ENCODE measurements around the gene TNFSF11.
"Not testable (repeated sequence)": the region's sequence is repeated elsewhere in the genome, so short reads cannot be mapped to it uniquely, and the experiment has no call there.

TNFSF11 gene, protein sequence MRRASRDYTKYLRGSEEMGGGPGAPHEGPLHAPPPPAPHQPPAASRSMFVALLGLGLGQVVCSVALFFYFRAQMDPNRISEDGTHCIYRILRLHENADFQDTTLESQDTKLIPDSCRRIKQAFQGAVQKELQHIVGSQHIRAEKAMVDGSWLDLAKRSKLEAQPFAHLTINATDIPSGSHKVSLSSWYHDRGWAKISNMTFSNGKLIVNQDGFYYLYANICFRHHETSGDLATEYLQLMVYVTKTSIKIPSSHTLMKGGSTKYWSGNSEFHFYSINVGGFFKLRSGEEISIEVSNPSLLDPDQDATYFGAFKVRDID

DNA sequence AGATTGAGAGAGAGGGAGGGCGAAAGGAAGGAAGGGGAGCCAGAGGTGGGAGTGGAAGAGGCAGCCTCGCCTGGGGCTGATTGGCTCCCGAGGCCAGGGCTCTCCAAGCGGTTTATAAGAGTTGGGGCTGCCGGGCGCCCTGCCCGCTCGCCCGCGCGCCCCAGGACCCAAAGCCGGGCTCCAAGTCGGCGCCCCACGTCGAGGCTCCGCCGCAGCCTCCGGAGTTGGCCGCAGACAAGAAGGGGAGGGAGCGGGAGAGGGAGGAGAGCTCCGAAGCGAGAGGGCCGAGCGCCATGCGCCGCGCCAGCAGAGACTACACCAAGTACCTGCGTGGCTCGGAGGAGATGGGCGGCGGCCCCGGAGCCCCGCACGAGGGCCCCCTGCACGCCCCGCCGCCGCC lies at the start of gene TNFSF11:
TNFSF11 (plus strand) TSS at position 142 of the 400 bp plus-strand sequence; CDS start at position 294, 152 bp downstream.
- peak; percentile 68 for DNase-seq

DNA sequence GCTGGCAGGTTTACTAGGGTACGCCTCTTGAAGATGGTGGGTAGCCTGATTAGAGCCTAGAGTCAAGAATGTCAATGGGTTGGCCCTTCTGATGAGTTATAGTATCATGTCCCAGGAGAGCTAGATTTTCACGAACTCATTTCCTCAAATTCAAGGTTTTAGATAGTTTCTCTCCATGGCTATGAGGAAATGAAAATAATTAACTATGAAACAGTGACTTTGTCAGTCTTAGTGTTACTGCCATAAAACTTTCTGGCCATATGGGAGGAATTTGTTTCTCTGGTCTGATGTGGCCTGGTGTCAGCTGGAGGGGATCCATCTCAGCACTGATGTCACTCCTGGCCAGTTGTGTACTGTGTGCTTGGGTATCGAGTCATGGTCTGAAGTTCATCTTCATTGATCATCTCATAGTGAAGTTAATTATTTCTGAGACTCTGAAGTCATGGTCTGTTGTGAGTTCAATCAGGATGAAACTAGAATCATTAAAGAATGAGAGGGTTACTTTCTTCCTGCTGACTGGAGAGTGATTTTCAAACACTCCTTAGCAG lies 49.4 kb upstream of the TNFSF11 start:
- no peak for DNase-seq

DNA sequence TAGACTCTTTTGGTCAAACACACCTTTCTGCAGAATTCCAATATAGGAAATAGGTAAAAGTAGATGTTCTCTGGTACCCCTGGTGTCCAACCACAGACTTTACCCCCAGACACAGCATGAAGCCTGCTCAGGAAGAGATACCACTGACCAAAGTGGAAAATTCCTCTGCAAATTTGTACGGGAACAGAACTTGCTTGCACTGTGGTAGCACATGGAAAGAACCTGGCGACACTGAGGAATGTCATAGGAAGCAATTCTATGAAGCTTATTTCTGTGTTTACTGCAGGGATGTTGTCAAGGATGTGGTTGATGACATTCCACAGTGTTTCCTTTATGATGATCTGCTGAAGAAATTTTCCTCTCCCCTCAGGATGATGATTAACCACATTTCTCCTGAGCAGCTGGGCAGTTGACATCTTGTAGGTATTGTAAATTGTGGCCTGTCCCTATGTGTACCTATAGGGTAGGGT lies 48.9 kb upstream of the TNFSF11 start:
- no peak for DNase-seq

DNA sequence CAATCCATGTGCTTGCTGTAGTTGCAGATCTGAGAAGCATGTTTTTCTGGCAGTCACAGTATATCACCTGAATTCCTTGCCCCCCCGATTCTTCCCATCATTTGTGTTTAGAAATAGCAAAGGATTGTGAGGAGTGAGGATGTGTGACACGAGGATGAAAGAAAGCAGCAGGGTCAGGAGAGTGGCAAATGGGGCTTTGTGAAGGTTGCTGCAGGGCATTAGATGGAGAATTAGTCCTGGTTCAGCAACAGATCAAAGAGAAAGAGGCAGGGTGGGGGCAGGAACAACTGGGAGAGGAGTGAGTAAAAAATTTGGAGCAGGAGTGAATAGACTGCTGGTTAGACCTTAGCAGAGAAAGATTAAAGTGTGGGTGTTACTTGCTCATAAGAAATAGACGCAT lies 47.7 kb upstream of the TNFSF11 start:
- no peak for DNase-seq

DNA sequence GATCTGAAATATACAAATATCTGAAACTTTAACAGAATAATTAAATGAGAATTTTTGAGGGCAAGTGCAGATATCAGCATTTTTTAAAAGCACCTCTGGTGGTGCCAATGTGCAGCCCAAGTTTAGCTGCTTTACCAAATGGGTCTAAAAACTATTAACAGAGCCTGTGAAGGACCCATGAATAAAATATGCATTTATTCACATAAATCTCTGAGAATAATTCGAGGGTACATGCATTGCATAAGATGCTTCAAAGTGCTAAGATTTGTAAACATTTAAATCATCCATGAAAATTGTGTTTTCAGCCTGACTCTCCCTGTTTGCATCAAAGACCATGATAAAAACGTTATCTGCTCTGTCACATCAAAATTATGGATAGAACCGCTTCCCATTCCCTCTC lies 47.1 kb upstream of the TNFSF11 start:
- DNase-seq: no peak

DNA sequence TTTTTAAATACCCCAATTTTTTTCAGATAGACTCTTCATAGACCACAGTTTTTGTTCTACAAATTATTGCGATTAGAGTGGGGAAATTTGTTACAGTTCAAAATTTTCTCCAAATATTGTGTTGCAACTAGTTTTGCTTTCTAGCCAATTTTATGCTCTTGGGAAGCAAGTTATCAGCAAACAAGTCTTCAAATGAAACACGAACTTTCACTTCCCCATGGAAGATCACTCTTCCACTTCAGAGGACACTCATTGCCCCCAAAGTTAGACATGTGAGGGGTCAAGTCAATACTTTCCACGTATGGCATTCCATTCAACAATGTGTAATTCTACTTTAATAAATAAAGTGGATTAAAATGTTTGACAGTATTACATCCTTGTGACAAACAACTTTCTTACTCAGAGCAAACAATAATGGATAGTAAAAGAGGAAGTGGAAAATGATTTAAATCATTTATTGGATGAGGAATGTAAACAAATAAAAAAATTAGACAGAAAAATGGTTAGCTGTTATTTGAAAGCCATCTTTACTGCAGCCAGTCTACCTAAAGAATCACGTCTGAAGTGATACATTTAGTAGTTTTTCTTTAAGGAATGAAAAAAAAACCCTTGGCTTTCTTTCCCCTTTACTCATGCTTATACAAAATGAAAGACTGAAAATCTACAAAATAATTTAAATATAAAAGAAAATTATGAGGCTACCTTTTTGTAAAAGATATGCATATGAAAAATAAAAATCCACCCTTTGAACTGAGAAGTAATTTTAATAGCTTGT lies 41.2 kb upstream of the TNFSF11 start:
- no peak for DNase-seq

DNA sequence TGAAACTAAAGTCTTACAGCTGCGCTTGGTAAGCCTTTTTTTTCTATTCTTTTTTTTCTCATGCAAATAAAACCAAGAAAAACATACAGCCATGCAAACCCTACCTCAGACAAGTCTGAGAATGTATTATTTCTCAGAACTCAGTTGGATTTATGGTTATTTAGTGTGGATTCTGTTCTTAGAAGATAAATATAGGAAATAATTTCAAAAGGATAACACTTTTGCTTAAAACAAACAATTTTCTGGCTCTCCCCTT lies 40.7 kb upstream of the TNFSF11 start:
- no peak for DNase-seq

DNA sequence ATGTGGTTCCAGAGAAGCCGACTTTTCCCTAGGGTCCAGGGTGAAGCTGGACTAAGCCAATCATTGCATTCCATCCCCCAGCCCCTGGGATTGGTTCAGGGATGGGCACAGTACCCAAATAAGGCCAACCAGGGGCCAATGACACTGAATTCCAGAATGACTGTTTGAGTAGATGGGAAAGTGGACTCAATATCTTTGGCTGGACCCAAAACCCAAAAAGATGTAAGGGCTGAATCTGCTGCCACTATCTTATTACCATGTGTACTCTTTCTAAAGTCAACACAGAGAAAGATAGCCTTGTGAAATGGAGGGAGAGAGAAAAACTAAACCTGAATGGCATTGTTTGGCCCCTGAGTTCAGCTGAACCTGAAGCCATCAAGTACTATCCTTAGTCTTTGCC lies 39.2 kb upstream of the TNFSF11 start:
- DNase-seq: no peak

DNA sequence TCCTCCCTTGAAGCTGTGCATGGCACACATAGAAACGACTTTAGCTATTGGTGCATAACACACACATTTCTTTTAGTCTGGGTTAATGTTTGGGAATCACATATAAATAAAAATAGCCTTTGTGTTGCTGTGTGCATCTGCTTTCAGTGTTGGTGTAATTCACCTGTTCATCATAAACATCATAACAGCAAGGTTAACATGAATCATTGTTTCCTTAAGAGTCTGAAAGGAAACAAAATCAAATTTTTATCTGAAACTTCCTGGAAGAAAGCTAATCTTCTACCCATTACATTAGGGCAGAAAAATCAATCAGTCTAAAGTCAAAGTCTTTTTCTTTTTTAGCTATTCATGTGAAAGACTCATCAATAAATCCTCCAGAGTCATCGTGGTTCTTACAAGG lies 35.0 kb upstream of the TNFSF11 start:
- DNase-seq: no peak

DNA sequence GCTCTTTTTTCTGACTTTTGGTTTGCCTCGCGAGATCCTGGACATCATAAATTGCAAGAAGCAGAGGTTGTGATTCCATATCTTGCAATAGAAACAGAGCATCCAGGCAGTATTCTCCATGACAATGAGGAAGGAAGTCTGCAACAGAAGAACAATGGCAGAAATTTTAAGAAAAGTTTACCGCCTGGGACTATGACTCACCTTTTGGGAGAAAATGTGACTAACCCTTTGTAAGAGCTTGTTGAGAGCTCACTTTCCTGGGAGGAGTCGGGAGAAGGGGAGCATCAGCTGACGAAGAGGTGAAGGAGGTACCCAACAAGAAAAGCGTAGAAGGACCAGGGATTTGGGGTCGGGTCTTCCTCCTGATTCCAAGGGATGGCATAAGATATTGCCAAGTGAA lies 34.3 kb upstream of the TNFSF11 start:
- no peak for DNase-seq

DNA sequence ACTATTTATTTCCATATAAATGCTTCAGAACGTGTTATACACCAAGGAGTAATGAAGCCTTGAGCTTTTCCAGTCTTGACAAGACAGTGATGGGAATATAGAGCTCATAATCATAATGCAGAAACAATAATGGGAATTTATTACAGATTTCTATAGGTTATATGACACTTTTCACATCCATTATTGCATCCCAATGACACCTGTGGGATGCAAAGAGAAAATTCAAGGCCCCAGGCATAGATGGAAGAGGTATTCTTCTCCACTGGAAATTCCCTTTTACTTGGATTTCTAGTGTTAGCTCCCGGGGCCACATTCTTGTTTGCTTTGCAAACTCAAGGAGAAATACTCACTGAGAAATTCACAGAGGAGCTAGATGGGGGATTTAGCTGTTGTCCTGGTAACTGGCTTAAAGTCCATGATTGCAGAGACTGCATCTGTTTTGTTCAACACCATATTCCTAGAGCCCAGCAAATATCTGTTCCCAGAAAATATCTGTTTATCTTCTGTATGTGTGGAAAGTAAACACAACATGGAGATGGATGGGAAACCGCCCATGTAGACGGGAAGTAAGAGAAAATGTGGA lies 30.6 kb upstream of the TNFSF11 start:
- DNase-seq: no peak

DNA sequence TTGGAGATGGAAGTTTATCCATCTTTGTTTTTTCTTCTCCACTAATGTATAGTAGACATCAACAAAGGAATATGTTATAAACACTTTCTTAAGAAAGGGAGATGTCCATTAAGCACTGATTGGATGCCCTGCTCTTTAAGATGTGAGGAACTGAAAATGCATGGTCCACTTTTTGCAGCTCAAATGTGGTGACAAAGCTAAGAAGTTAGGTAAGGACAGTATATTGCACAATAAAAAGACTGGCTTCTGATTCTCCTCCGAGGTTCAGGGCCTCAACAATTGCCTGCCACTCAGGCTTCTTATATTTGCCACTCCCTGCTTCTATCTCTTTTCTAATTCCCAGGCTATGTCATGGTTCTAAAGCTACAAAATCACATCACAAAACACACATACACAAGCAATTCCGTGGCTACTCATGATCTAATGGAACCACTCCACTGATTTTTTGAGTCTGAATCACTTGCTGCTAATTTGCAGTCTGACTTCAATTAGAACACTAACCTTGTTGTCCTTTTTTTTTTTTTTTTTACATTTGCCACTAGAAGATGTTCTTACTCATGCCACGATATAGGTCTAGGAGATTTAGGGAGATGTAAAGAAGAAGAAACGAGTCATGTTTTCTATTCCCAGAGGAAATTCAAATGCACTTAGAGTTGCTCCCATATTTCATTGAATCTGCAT lies 29.6 kb upstream of the TNFSF11 start:
- no peak for DNase-seq

DNA sequence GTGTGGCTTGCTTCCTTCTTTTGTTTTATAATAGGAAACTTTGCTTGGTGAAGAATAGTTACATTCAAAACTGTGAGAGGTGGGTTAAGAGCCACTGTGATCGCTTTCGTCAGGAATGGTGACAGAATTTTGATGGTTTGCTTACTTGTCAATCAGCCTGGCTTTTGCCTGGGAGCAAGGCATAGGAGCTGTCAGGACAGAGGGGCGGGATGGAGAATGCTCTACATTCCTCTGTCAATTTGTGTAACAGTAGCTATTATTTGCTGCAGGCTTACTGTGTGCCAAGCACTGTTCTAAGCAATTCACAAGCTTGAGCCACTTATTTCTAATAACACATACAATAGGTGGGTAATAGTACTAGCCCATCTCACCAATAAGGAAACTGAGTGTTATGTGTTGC lies 28.1 kb upstream of the TNFSF11 start:
- DNase-seq: no peak

DNA sequence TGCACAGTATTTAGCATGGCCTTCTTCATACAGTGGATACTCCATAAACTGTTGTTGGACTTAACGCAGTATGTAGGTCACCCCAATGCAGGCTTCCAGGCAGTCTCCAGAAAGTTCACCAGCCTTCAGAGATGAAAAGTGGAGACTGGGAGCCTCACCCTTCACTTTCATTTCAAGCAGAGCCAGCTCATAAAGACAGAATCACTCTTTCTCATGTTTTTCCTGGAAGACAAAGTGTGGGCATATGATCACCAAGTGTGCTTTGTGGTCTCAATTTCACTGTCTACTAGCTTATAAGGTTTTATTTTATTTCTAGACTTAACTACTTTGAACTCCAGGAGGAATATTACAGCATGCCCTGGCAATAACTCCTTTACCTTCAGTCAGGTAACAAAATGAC lies 26.3 kb upstream of the TNFSF11 start:
- DNase-seq: no peak

DNA sequence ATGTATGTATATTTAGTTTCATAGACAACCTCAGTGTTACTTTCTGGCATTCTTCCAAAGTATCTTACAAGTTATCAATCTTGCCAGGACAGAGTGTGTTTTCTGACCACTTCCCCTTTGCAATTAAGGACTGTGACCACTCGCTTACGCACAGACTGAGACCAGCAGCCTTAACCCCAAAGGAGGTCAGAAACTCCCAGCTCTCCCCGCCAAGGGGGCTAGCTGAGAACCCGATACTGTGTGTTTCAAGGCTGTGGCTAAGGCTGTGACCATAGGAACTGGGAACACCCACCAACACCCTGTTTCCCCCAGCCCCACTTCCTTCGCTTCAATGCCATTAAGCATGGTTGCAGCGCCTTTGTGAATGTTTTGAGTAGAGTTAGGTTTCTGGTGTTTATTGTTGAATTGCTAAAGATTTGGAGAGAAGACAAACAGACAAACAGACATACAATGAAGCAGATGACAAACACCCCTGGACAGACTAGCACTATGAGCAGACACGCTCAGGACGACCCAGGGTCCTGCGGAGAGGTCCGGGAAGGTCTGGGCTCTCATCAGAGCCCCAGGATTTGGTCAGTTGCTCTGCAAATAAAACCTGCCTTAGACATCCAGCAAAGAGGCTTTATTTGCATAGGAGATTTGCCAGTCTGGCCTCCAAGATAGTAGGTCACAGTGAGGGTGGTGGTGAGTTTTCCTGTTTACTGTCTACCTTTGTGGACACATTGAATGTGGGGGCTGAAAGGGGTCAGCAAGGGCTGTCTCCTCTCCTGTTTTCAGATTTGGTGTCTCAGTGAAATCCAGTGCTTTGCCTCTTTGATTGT lies 25.0 kb upstream of the TNFSF11 start:
- peak; percentile 63 for DNase-seq

DNA sequence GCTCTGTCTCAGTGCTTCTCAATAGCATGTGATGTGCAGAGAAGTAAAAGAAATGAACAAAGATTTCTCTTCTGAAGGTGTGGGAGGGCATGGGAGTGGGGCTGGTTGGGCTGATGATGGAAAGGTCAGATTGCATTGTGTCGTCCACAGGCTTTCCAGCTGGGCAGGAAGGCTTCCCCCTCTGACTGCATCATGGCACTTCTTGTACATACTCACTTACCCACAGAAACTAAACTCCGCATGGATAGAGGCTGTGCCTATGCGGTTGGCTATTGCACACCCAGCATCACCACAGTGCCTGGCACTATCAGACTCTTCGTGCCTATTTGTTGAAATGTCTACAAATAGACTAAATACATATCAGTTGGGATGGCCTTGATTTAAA lies 24.4 kb upstream of the TNFSF11 start:
- no peak for DNase-seq

DNA sequence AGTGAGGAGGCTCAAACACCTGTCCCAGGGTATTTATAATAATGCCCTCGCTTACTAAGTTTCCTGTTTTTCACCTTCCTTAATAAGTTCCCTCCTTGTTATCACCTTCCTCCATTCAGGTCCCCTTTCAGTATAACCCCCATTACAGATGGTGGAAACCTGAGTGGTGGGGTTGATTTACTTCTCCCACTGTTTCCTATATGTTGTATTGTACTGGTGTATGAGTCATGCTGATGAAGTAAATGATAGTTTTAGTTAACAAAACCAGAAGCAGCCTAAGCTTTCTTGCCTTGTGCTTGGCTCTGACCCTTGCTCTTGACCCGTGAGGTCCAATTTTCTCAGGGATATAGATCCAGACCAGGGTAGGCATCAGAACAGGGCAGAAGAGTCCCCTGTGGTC lies 22.3 kb upstream of the TNFSF11 start:
- no peak for DNase-seq

DNA sequence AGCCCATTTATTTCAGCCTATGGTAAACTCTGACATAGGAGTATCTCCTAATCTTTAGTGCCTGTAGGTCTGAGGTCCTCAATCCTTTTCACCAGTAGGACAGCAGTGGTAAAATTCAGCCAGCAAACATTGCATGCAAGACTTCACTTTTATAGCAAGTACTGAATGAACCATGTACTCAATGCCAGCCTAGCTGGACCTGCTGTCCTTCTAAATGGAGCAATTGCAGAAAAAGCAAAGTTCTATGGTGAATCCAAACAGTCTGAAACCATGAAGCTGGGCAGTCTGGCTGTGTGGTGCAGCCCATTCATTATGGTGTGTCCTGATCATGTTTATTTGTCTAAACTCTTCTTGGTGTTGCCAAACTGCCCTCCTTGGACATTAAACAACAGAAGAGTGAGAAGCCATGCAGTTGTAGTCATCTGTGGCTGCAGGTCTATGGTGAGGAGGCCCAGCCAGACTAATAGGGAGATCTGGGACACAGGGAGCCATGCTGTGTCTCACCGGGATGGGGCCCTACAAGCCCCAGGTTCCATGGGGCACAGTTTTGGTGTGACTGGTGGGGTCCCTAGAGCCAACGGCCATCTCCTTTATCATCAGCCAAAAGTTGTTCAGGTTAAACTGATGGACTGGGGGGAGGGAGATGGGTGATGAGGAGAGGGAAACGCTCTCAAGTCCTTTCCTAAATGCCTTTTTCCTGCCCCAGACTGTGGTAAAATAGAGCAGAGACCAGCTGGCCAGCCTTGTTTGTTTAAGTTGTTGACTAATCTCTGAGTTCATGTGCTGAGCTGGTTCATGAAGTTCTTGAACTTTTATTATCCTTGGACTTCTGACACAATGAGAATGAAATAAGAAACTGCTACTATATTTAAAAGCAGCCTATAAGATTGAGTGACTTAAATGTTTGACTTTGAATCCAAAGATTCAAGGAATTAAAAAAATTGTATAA lies 20.6 kb upstream of the TNFSF11 start:
- DNase-seq: no peak

DNA sequence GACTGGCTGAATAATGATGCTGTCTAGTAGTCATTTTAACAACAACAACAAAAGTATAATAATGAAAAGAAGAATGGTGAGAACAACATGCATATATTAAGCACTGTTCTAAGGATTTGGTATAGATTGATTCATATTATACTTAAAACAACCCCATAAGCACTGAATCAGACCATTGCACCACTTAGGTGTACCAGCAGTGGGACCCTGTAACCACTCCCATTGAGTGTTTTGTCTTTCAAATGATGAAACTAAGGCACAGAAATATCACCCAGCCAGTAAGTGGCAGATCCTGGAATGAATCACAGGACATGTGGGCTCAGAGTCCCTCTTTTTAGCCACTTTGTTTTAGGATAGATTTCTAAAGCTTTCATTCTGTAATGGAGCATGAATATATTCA lies 14.9 kb upstream of the TNFSF11 start:
- DNase-seq: no peak

DNA sequence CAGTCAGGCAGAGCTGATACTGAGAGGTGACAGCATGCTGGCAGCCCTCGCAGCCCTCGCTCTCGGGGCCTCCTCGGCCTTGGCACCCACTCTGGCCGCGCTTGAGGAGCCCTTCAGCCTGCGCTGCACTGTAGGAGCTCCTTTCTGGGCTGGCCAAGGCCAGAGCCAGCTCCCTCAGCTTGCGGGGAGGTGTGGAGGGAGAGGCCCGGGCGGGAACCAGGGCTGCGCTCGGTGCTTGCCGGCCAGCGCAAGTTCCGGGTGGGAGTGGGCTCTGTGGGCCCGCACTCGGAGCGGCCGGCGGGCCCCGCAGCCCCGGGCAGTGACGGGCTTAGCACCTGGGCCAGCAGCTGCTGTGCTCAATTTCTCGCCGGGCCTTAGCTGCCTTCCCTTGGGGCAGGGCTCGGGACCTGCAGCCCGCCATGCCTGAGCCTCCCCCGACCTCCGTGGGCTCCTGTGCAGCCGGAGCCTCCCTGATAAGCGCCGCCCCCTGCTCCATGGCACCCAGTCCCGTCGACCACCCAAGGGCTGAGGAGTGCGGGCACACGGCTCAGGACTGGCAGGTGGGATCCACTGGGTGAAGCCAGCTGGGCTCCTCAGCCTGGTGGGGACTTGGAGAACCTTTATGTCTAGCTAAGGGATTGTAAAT lies 14.3 kb upstream of the TNFSF11 start:
- DNase-seq: not testable (repeated sequence)

DNA sequence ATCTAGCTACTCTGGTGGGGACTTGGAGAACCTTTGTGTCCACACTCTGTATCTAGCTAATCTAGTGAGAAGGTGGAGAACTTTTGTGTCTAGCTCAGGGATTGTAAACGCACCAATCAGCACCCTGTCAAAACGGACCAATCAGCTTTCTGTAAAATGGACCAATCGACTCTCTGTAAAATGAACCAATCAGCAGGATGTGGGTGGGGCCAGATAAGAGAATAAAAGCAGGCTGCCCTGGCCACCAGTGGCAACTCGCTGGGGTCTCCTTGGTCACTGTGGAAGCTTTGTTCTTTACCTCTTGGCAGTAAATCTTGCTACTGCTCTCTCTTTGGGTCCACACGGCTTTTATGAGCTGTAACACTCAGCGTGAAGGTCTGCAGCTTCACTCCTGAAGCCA lies 13.6 kb upstream of the TNFSF11 start:
- not testable (repeated sequence) for DNase-seq
